ENCODE results near the gene C4BPA.

Gene C4BPA

GRCh38 chr1:207081088-207081487, 22.9 kb upstream of the C4BPA start (continued):
- no peak for TF ChIP-seq ZBTB1 (tag by site-specific recombination; IDR thresholded peaks at IDR 0.05)
- TF ChIP-seq ZNF654 (tag by site-specific recombination; IDR thresholded peaks at IDR 0.05; ENCODE audit: low read depth): no peak

- no peaks in the 10 kb centered on the region for H3K9me3 ChIP-seq (ENCODE audit: control insufficient read depth, insufficient read depth, low read depth, low read length)
- H3K27ac ChIP-seq (ENCODE audit: extremely low read depth, low read depth, low read length): no peak overlapping the region
- ChIA-PET POLR2A (no interaction called here), CTCF (interaction anchor here (0.8 to 1.5 kb wide), 2 partner anchors 10 to 323 kb away, joined by 3 read pairs; no protein-coding TSS in a partner anchor)
- TF ChIP-seq ZNF660 (tag by site-specific recombination; IDR thresholded peaks at IDR 0.05): no peak
- TF ChIP-seq SP7 (tag by site-specific recombination; IDR thresholded peaks at IDR 0.05): no peak
- TF ChIP-seq ZNF248 (tag by site-specific recombination; IDR thresholded peaks at IDR 0.05): no peak
- no peak for TF ChIP-seq ZNF138 (tag by site-specific recombination; IDR thresholded peaks at IDR 0.05; ENCODE audit: borderline replicate concordance)
- TF ChIP-seq PRDM1 (tag by site-specific recombination; IDR thresholded peaks at IDR 0.05): no peak
- TF ChIP-seq ZBTB1 (tag by site-specific recombination; IDR thresholded peaks at IDR 0.05): no peak
- no peak for TF ChIP-seq ZFP41 (tag by site-specific recombination; IDR thresholded peaks at IDR 0.05; ENCODE audit: borderline replicate concordance)
- TF ChIP-seq ZNF677 (tag by site-specific recombination; IDR thresholded peaks at IDR 0.05): no peak
- no peak for TF ChIP-seq INSM2 (tag by site-specific recombination; IDR thresholded peaks at IDR 0.05)
- TF ChIP-seq ZNF777 (tag by site-specific recombination; IDR thresholded peaks at IDR 0.05; ENCODE audit: borderline replicate concordance): no peak
- TF ChIP-seq ZNF311 (tag by site-specific recombination; IDR thresholded peaks at IDR 0.05; ENCODE audit: borderline replicate concordance): no peak
- no peak for TF ChIP-seq HOXC10 (CRISPR knock-in tag; IDR thresholded peaks at IDR 0.05)
- no peak for TF ChIP-seq GLI2 (tag by site-specific recombination; IDR thresholded peaks at IDR 0.05; ENCODE audit: borderline replicate concordance, low read depth)
- no peak for TF ChIP-seq ZFP69B (tag by site-specific recombination; IDR thresholded peaks at IDR 0.05)
- no peak overlapping the region for H3K4me3 ChIP-seq (ENCODE audit: low read depth, low read length)
- H3K36me3 ChIP-seq (ENCODE audit: control insufficient read depth in 2 of 2, insufficient read depth in 1 of 2, low read length in 2 of 2): no peaks in the 10 kb centered on the region
- H3K4me1 ChIP-seq (ENCODE audit: control insufficient read depth, insufficient read depth, low read length): no peaks in the 10 kb centered on the region
Measured at GRCh38 chr1:207081806-207082205, 22.2 kb upstream of the C4BPA start.

GRCh38 chr1:207084232-207084631, 19.8 kb upstream of the C4BPA start:
- no peak overlapping the region for H3K4me3 ChIP-seq (ENCODE audit: low read depth, low read length)
- ChIA-PET POLR2A (interaction anchor here (1.1 kb wide), 1 partner anchor 237 kb away, joined by 3 read pairs; the partner anchor contains the start of gene CD55), CTCF (interaction anchor here (0.6 to 3.5 kb wide), 19 partner anchors 9 to 589 kb away, joined by 3 to 42 read pairs (median 4); partner anchors contain the start of gene PFKFB2)
- no peaks in the 10 kb centered on the region for H3K36me3 ChIP-seq (ENCODE audit: control insufficient read depth in 2 of 2, insufficient read depth in 1 of 2, low read length in 2 of 2)
- H3K9me3 ChIP-seq (ENCODE audit: control insufficient read depth, insufficient read depth, low read depth, low read length): no peaks in the 10 kb centered on the region
- H3K27ac ChIP-seq (ENCODE audit: extremely low read depth, low read depth, low read length): no peak overlapping the region
- no peaks in the 10 kb centered on the region for H3K4me1 ChIP-seq (ENCODE audit: control insufficient read depth, insufficient read depth, low read length)
- TF ChIP-seq ZNF513 (tag by site-specific recombination; IDR thresholded peaks at IDR 0.05) (no peak), ZNF19 (tag by site-specific recombination; IDR thresholded peaks at IDR 0.05; ENCODE audit: low read depth) (no peak), HOXA7 (CRISPR knock-in tag; IDR thresholded peaks at IDR 0.05; ENCODE audit: borderline replicate concordance) (no peak), KLF10 (tag by site-specific recombination; IDR thresholded peaks at IDR 0.05) (no peak), ZBTB10 (tag by site-specific recombination; IDR thresholded peaks at IDR 0.05) (no peak), ZNF37A (tag by site-specific recombination; IDR thresholded peaks at IDR 0.05) (no peak), ZNF843 (tag by site-specific recombination; IDR thresholded peaks at IDR 0.05) (no peak), ZNF585B (tag by site-specific recombination; IDR thresholded peaks at IDR 0.05) (no peak), ZNF449 (tag by site-specific recombination; IDR thresholded peaks at IDR 0.05) (no peak), SETDB1 (IDR thresholded peaks at IDR 0.05; ENCODE audit: insufficient read length, low read length) (no peak), ZNF132 (tag by site-specific recombination; IDR thresholded peaks at IDR 0.05; ENCODE audit: borderline replicate concordance) (no peak), OVOL3 (tag by site-specific recombination; IDR thresholded peaks at IDR 0.05) (no peak), EGR2 (tag by site-specific recombination; IDR thresholded peaks at IDR 0.05; ENCODE audit: low read depth) (no peak), ZNF830 (tag by site-specific recombination; IDR thresholded peaks at IDR 0.05; ENCODE audit: low read depth) (no peak)

Measured in HEK293 (cell line).